HepG2 (cell line): ENCODE measurements around the gene HRG. TPM values are rescaled to one million over a fixed set of nuclear protein-coding genes. Genes with fewer than 3 reads are reported as not detected.

Experiments
- ARHGAP35 ChIP-seq: sonication (generic); formaldehyde crosslinking; IDR thresholded peaks from 2 replicates; pipeline ENCODE4 v1.9.0; 2022; ENCODE audit warnings: mild to moderate bottlenecking, inconsistent platforms, moderate library complexity, missing genetic modification reagents, borderline replicate concordance
- DNMT3B ChIP-seq: conservative IDR thresholded peaks from 2 replicates; pipeline ENCODE4 v1.6.1; 2016; ENCODE audit warnings: missing biosample characterization, control low read depth
- GZF1 ChIP-seq: sonication (generic); formaldehyde crosslinking; IDR thresholded peaks from 2 replicates; pipeline ENCODE4 v1.5.1; 2020; ENCODE audit warnings: mild to moderate bottlenecking, missing genetic modification reagents
- HHEX ChIP-seq: IDR thresholded peaks from 2 replicates; pipeline ENCODE4 v1.6.1; 2016; ENCODE audit warnings: control low read depth
- NFE2 ChIP-seq: sonication (generic); formaldehyde crosslinking; IDR thresholded peaks from 2 replicates; pipeline ENCODE4 v1.4.0; 2020; ENCODE audit warnings: missing genetic modification reagents
- NFKB2 ChIP-seq: sonication (generic); formaldehyde crosslinking; IDR thresholded peaks from 2 replicates; pipeline ENCODE4 v1.4.0; 2020; ENCODE audit warnings: missing genetic modification reagents, borderline replicate concordance
- NR2F1 ChIP-seq, 2 experiments: fragments of 450-650 bp in 1 of 2; formaldehyde crosslinking in 1 of 2; IDR thresholded peaks; 2 replicates each; pipeline versions ENCODE4 v1.5.0 to v1.6.1; 2016 to 2020; ENCODE audit warnings: mild to moderate bottlenecking in 1 of 2, missing compliant biosample characterization in 1 of 2, missing genetic modification reagents in 1 of 2, moderate library complexity in 1 of 2
- PHF20 ChIP-seq: sonication (generic); formaldehyde crosslinking; IDR thresholded peaks from 2 replicates; pipeline ENCODE4 v1.5.0; 2020; ENCODE audit warnings: mild to moderate bottlenecking, missing genetic modification reagents
- PHF8 ChIP-seq: sonication (generic); formaldehyde crosslinking; IDR thresholded peaks from 2 replicates; pipeline ENCODE4 v1.5.0; 2020; ENCODE audit warnings: missing genetic modification reagents
- PRMT3 ChIP-seq: sonication (generic); formaldehyde crosslinking; IDR thresholded peaks from 2 replicates; pipeline ENCODE4 v1.8.1; 2022; ENCODE audit warnings: low read depth, mild to moderate bottlenecking, moderate library complexity, missing genetic modification reagents, borderline replicate concordance
- REL ChIP-seq: sonication (generic); formaldehyde crosslinking; conservative IDR thresholded peaks from 2 replicates; pipeline ENCODE4 v1.8.0; 2022; ENCODE audit warnings: mild to moderate bottlenecking, missing genetic modification reagents, moderate library complexity
- REPIN1 ChIP-seq: sonication (generic); formaldehyde crosslinking; IDR thresholded peaks from 2 replicates; pipeline ENCODE4 v1.8.0; 2022; ENCODE audit warnings: missing genetic modification reagents, low read depth, mild to moderate bottlenecking, borderline replicate concordance
- SAFB2 ChIP-seq: sonication (generic); formaldehyde crosslinking; IDR thresholded peaks from 2 replicates; pipeline ENCODE4 v1.5.1; 2020; ENCODE audit warnings: missing genetic modification reagents, low read depth, mild to moderate bottlenecking, borderline replicate concordance
- SP2 ChIP-seq: sonication (generic); formaldehyde crosslinking; IDR thresholded peaks from 2 replicates; pipeline ENCODE4 v1.5.1; 2020; ENCODE audit warnings: mild to moderate bottlenecking, missing genetic modification reagents
- TCF12 ChIP-seq, 2 experiments: fragments of 450-650 bp in 1 of 2; sonication (generic) in 1 of 2; formaldehyde crosslinking in 1 of 2; IDR thresholded peaks; 2 replicates each; pipeline versions ENCODE4 v1.6.1 to v1.8.0; 2017 to 2022; ENCODE audit warnings: antibody characterized with exemption in 1 of 2, mild to moderate bottlenecking in 1 of 2, missing genetic modification reagents in 1 of 2, moderate library complexity in 1 of 2
- ZNF234 ChIP-seq: sonication (generic); formaldehyde crosslinking; conservative IDR thresholded peaks from 2 replicates; pipeline ENCODE4 v1.5.1; 2020; ENCODE audit warnings: mild to moderate bottlenecking, missing genetic modification reagents
- ZNF292 ChIP-seq: sonication (generic); formaldehyde crosslinking; IDR thresholded peaks from 2 replicates; pipeline ENCODE4 v1.8.1; 2022; ENCODE audit warnings: mild to moderate bottlenecking, low read depth, missing genetic modification reagents, borderline replicate concordance
- ZNF564 ChIP-seq: sonication (generic); formaldehyde crosslinking; IDR thresholded peaks from 2 replicates; pipeline ENCODE4 v1.8.1; 2023; ENCODE audit warnings: mild to moderate bottlenecking, missing genetic modification reagents
- ZNF615 ChIP-seq: sonication (generic); formaldehyde crosslinking; IDR thresholded peaks from 2 replicates; pipeline ENCODE4 v1.5.0; 2020; ENCODE audit warnings: mild to moderate bottlenecking, missing genetic modification reagents, borderline replicate concordance
- ZNF660 ChIP-seq: sonication (generic); formaldehyde crosslinking; IDR thresholded peaks from 2 replicates; pipeline ENCODE4 v1.5.1; 2020; ENCODE audit warnings: mild to moderate bottlenecking, low read depth, missing genetic modification reagents, borderline replicate concordance
- ZNF724P ChIP-seq: sonication (generic); formaldehyde crosslinking; IDR thresholded peaks from 2 replicates; pipeline ENCODE4 v1.8.0; 2022; ENCODE audit warnings: missing genetic modification reagents, borderline replicate concordance
- ZSCAN21 ChIP-seq: sonication (generic); formaldehyde crosslinking; IDR thresholded peaks from 2 replicates; pipeline ENCODE4 v1.8.0; 2022; ENCODE audit warnings: mild to moderate bottlenecking, missing genetic modification reagents, moderate library complexity, borderline replicate concordance
- ZSCAN31 ChIP-seq: sonication (generic); formaldehyde crosslinking; IDR thresholded peaks from 2 replicates; pipeline ENCODE4 v1.5.0; 2020; ENCODE audit warnings: low read depth, mild to moderate bottlenecking, missing genetic modification reagents
- polyA plus RNA-seq, 8 experiments: library from polyadenylated mRNA; depleted of rRNA in 3 of 8; stranded (reverse) in 7 of 8; unstranded in 1 of 8; fragments of >200 nt; fragmentation: Illumina TruSeq in 4 of 8; extraction: Trizol in 4 of 8; gene quantifications; 2 replicates each; pipeline versions ENCODE4 v1.2.1 to v1.2.3, GENCODE V29; 2011 to 2016; ENCODE audit warnings: low read depth in 4 of 8, missing spikeins in 1 of 8, mixed read lengths in 1 of 8; ENCODE audit not compliant: insufficient read depth in 1 of 8
- total RNA-seq, 5 experiments: library from RNA; depleted of rRNA; stranded (reverse); fragments of >200 nt; fragmentation: Illumina TruSeq; extraction: Trizol; gene quantifications; 2 replicates each; pipeline ENCODE4 v1.2.3, GENCODE V29; 2016; ENCODE audit warnings: low read depth in 1 of 5
- TF ChIP-seq, protein P1 (sequence below): sonication (generic); formaldehyde crosslinking; IDR thresholded peaks from 2 replicates; pipeline ENCODE4 v1.8.1; 2023; ENCODE audit warnings: mild to moderate bottlenecking, inconsistent platforms, moderate library complexity, missing genetic modification reagents, borderline replicate concordance
- TF ChIP-seq, protein P2 (sequence below): sonication (generic); formaldehyde crosslinking; conservative IDR thresholded peaks from 2 replicates; pipeline ENCODE4 v1.8.0; 2022; ENCODE audit warnings: mild to moderate bottlenecking, moderate library complexity, missing genetic modification reagents
- TF ChIP-seq, protein P3 (sequence below): sonication (generic); formaldehyde crosslinking; IDR thresholded peaks from 2 replicates; pipeline ENCODE4 v1.5.0; 2020; ENCODE audit warnings: missing genetic modification reagents

The HRG gene
- total and polyA plus RNA-seq, 2 of the 13 experiments (the other 11 are each of a cell fraction or from before 2014, with no cell fraction given): 0.09 to 0.11 TPM

DNA sequence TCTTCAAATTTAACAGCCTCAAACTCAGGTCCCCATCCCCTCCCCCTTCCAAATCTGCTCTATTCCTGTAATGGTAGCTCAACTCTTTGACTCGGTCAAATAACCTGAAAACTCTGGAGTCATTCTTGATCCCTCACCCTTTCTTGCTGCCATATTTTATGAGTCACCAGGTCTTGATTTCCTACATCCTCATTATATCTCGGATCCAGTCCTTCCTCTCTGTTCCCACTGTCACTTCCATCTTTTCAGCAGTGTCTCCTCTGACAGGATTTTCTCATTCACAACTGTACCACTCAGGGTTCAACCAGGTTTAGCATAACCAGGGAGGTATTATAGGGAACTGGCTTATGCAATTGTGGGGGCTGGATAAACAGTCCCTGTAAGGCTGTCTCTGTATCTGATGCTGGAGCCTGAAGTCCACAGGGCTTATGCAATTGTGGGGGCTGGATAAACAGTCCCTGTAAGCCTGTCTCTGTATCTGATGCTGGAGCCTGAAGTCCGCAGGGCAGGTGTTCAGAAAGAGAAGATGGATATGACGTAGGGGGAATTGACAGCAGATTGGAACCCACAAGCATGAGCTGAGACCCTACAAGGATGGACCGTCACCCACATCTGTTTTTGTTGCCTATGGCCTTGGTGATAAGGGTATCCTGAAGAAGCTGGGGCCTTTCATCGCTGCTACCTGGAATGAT, 34.7 kb upstream of the HRG start (continued):
- TF ChIP-seq TCF12 (IDR thresholded peaks at IDR 0.05): no peak
- TF ChIP-seq TCF12 (CRISPR knock-in tag; IDR thresholded peaks at IDR 0.05): peak; percentile 64; the same call in 1 of the 2 replicates
- no peak for TF ChIP-seq GZF1 (CRISPR knock-in tag)
- peak; percentile 56; the same call in 1 of the 2 replicates for TF ChIP-seq ZNF724P (CRISPR knock-in tag)
- TF ChIP-seq SAFB2 (CRISPR knock-in tag): no peak
- no peak for TF ChIP-seq NFE2 (CRISPR knock-in tag)
- TF ChIP-seq REPIN1 (CRISPR knock-in tag): peak; percentile 88; the same call in 1 of the 2 replicates
- TF ChIP-seq ZNF615 (CRISPR knock-in tag): no peak
- no peak for TF ChIP-seq ZNF234
- TF ChIP-seq, protein P1, sequence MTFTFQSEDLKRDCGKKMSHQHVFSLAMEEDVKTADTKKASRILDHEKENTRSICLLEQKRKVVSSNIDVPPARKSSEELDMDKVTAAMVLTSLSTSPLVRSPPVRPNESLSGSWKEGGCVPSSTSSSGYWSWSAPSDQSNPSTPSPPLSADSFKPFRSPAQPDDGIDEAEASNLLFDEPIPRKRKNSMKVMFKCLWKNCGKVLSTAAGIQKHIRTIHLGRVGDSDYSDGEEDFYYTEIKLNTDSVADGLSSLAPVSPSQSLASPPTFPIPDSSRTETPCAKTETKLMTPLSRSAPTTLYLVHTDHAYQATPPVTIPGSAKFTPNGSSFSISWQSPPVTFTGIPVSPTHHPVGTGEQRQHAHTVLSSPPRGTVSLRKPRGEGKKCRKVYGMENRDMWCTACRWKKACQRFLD (CRISPR knock-in tag): no peak
- no peak for TF ChIP-seq PHF8
- TF ChIP-seq ZNF564 (CRISPR knock-in tag): 0 out of 2 replicates have a peak, but pooled peaks have one; percentile 36
- peak in 1 of 2 experiments; percentile 43; a peak in 2 of 4 replicates for TF ChIP-seq NR2F1 (CRISPR knock-in tag; IDR thresholded peaks at IDR 0.05)
- TF ChIP-seq ZNF660 (CRISPR knock-in tag): no peak
- no peak for TF ChIP-seq ARHGAP35
- TF ChIP-seq, protein P2, sequence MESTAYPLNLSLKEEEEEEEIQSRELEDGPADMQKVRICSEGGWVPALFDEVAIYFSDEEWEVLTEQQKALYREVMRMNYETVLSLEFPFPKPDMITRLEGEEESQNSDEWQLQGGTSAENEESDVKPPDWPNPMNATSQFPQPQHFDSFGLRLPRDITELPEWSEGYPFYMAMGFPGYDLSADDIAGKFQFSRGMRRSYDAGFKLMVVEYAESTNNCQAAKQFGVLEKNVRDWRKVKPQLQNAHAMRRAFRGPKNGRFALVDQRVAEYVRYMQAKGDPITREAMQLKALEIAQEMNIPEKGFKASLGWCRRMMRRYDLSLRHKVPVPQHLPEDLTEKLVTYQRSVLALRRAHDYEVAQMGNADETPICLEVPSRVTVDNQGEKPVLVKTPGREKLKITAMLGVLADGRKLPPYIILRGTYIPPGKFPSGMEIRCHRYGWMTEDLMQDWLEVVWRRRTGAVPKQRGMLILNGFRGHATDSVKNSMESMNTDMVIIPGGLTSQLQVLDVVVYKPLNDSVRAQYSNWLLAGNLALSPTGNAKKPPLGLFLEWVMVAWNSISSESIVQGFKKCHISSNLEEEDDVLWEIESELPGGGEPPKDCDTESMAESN (CRISPR knock-in tag): peak; percentile 67; the same call in 1 of the 2 replicates
- TF ChIP-seq PRMT3 (CRISPR knock-in tag): no peak
- TF ChIP-seq, protein P3, sequence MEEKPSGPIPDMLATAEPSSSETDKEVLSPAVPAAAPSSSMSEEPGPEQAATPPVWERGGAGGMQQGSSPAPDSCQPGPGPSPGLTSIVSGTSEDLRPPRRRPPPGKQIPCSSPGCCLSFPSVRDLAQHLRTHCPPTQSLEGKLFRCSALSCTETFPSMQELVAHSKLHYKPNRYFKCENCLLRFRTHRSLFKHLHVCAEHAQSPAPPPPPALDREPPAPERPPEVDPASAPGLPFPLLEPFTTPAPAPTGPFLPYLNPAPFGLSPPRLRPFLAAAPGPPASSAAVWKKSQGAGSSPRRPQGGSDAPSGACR (CRISPR knock-in tag): no peak
- peak; percentile 68; the same call in 1 of the 2 replicates for TF ChIP-seq ZSCAN31 (CRISPR knock-in tag)
- no peak; the same call in 1 of the 2 replicates for TF ChIP-seq HHEX (CRISPR knock-in tag)
- TF ChIP-seq ZSCAN21 (CRISPR knock-in tag): no peak
- TF ChIP-seq REL: no peak
- TF ChIP-seq PHF20 (CRISPR knock-in tag): peak; percentile 16; the same call in 1 of the 2 replicates
- TF ChIP-seq DNMT3B (CRISPR knock-in tag): no peak; the same call in 1 of the 2 replicates
- TF ChIP-seq SP2 (CRISPR knock-in tag): no peak
- no peak for TF ChIP-seq NFKB2 (CRISPR knock-in tag)
- TF ChIP-seq ZNF292: peak; percentile 96
